Astrocyte of the cerebellum (primary cell): ENCODE data around the gene DHCR24.
"Not testable (repeated sequence)": the region's sequence is repeated elsewhere in the genome, so short reads cannot be mapped to it uniquely, and the experiment has no call there.

Experiments used
- DNase-seq: peaks from one replicate; pipeline ENCODE4 v3.0.0-alpha.2; 2011; ENCODE audit warnings: low read depth
- H3K4me3 ChIP-seq: 2 replicates; pipeline ENCODE4 v1.5.1; 2011; ENCODE audit warnings: mild to moderate bottlenecking, low read depth, low read length, moderate library complexity
- in situ Hi-C: cut with HindIII; loops from 2 replicates; pipeline ENCODE4 v1.10.0; 2017; ENCODE audit warnings: low sequenced_read_pairs
- TF ChIP-seq, protein P1 (sequence below): IDR thresholded peaks from 2 replicates; pipeline ENCODE4 v1.5.1; 2012; ENCODE audit warnings: low read length, low read depth, moderate library complexity, mild to moderate bottlenecking; ENCODE audit errors: missing control alignments

The DHCR24 gene, protein sequence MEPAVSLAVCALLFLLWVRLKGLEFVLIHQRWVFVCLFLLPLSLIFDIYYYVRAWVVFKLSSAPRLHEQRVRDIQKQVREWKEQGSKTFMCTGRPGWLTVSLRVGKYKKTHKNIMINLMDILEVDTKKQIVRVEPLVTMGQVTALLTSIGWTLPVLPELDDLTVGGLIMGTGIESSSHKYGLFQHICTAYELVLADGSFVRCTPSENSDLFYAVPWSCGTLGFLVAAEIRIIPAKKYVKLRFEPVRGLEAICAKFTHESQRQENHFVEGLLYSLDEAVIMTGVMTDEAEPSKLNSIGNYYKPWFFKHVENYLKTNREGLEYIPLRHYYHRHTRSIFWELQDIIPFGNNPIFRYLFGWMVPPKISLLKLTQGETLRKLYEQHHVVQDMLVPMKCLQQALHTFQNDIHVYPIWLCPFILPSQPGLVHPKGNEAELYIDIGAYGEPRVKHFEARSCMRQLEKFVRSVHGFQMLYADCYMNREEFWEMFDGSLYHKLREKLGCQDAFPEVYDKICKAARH

DNA sequence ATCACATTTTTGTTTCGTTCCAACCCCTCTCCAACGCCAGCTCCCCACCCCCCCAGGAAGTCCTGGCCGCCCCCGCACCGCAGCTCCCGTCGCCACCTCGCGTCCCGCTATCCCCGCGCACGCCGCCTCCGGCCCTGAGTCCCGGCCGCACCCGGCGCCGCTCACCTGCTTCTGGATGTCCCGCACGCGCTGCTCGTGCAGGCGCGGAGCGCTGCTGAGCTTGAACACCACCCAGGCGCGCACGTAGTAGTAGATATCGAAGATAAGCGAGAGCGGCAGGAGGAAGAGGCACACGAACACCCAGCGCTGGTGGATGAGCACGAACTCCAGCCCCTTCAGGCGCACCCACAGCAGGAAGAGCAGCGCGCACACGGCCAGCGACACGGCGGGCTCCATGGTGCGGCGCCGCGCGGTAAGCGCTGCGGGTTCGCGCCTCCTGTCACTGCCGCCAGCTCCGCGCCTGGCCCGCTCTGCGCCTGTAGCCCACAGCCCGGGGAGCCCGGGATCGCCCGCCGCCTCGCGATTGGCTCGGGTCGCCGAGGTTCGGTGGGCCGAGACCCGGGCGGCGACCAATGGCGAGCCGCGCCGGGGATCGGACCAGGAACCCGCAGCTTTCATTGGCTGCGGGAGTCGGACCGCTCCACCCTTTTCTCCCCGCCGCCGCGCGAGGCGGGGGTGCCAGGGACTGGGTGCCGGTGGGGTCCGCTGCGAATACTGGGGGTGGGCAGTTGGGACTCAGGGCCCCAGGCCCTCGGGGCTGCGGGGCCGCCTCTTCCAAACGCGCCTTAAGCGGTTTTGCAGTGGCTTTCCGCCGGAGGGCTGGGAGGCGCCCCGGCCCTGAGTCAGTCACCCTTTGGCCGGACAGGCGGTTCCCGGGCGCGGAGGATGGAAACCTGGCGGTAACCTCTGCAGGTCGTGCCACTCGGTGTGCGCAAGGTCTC is at the start of gene DHCR24:
Gene DHCR24, minus strand, starts transcription at position 472 of the 941 bp plus-strand sequence. Its CDS starts 76 bp downstream, at position 396.
- TF ChIP-seq, protein P1, sequence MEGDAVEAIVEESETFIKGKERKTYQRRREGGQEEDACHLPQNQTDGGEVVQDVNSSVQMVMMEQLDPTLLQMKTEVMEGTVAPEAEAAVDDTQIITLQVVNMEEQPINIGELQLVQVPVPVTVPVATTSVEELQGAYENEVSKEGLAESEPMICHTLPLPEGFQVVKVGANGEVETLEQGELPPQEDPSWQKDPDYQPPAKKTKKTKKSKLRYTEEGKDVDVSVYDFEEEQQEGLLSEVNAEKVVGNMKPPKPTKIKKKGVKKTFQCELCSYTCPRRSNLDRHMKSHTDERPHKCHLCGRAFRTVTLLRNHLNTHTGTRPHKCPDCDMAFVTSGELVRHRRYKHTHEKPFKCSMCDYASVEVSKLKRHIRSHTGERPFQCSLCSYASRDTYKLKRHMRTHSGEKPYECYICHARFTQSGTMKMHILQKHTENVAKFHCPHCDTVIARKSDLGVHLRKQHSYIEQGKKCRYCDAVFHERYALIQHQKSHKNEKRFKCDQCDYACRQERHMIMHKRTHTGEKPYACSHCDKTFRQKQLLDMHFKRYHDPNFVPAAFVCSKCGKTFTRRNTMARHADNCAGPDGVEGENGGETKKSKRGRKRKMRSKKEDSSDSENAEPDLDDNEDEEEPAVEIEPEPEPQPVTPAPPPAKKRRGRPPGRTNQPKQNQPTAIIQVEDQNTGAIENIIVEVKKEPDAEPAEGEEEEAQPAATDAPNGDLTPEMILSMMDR, result no peak

DNA sequence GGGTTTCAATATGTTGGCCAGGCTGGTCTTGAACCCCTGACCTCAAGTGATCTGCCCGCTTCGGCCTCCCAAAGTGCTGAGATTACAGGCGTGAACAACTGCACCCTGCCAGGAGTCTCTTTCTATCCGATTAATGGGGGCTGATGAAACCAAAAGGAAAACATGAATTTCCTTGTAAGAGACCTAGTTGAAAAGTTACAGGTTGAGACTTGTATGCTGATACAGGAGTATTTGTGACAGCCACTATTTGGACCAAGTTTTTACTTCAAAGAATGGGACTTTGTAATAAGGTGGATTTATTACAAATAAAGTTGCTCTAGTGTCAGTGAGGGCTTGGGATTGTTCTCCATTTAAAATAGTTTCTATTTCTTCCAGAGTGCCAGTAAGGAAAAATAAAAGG is 49.8 kb upstream of the DHCR24 start:
- TF ChIP-seq, protein P1, result no peak
- H3K4me3 ChIP-seq, result no peak overlapping the region
- no peak for DNase-seq
- in situ Hi-C loops, result no loop called here

More for the DNA sequence above, at the start of gene DHCR24:
- peak within 1 kb of the TSS; percentile 83 for H3K4me3 ChIP-seq
- in situ Hi-C loops, result no loop called here
- peak; percentile 36 for DNase-seq

DNA sequence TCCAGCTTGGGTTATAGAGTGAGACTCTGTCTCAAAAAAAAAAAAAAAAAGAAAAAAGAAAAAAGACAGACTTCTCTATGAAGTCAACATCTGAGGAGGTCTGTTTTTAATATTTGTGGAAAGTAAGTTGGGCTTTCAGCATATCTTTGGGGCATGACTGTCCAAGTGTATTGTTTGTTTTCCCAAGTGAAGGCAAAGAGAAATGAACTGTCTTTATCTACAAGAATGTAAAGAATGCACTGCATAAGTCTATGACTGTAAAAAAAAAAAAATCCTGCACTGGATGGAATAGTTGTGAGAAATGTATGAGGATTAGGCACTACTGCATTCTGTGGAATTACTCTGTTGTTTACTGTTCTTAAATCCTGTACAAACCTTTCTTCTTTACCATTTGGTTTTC is 47.9 kb upstream of the DHCR24 start:
- in situ Hi-C loops, result no loop called here
- peak; percentile 85 for DNase-seq
- TF ChIP-seq, protein P1, result no peak
- no peak overlapping the region for H3K4me3 ChIP-seq

DNA sequence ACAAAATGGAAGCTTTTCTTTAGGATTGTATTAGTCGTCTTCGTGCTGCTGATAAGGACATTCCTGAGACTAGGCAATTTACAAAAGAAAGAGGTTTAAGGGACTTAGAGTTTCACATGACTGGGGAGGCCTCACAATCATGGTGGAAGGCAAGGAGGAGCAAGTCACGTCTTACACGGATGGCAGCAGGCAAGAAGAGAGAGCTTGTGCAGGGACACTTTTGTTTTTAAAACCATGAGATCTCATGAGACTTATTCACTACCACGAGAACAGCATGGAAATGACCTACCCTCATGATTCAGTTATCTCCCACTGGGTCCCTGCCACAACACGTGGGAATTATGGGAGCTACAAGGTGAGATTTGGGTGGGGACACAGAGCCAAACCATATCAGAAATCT is 47.1 kb upstream of the DHCR24 start:
- DNase-seq, H3K4me3 ChIP-seq, in situ Hi-C loops: not testable (repeated sequence)

DNA sequence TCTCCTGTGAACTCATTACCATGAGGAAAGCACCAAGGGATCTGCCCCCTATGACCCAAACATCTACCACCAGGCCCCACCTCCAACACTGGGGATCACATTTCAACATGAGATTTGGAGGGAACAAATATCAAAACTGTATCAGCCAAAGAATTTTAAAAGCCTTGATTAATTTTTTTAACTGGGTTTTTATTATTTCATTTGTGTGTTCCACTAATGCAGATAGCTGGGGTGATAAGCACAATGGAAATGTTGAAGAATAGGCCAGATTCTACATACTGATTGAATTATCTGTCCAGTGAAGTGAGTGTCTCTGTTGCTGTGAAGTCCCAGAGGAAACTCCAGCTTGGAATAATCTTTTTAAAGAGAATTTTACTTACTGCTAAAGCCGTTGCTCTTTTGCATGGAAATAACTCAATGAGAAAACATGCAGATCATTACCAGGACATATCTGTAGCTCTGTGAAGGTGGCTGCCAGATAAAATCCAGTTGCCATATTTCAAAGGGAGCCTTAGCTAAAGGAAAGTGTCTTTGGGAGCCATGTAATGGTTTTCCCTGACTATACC is 44.4 kb upstream of the DHCR24 start:
- TF ChIP-seq, protein P1, result no peak
- no peak for DNase-seq
- no peak overlapping the region for H3K4me3 ChIP-seq
- in situ Hi-C loops, result no loop called here

DNA sequence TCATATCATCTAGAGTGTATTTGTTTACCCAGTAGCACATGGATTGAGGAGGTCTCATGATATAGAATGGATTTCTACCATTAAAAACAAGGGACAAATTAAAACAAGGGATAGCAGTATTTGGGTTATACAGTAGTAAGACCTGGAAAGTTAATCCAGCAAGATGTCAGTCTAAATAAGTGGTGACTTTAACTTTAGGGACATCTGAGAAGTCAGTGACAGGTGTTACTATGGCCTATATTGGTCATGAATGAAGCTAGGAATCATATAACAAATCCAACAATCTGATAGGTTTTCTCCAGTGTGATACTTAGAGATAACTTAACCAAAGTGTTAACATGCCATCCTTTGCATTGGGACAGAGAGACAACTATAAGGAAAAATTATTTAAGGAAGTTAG is 42.7 kb upstream of the DHCR24 start:
- no peak overlapping the region for H3K4me3 ChIP-seq
- in situ Hi-C loops, result no loop called here
- TF ChIP-seq, protein P1, result no peak
- no peak for DNase-seq
